HepG2 (cell line): Measurements from ENCODE around the gene SIRT7. TPM values are rescaled to one million over a fixed set of nuclear protein-coding genes. Genes with fewer than 3 reads are reported as not detected.
A peak's percentile ranks its signal among the peaks of the same experiment; 100 is the strongest.

ENCODE experiments used
- MAFF ChIP-seq: IDR thresholded peaks from 2 replicates; pipeline ENCODE4 v1.6.1; 2011; ENCODE audit warnings: low read depth, low read length, improper control_type of control experiment
- SPEN ChIP-seq: sonication (generic); formaldehyde crosslinking; IDR thresholded peaks from 2 replicates; pipeline ENCODE4 v1.5.1; 2020; ENCODE audit warnings: low read depth, mild to moderate bottlenecking, missing genetic modification reagents
- SUZ12 ChIP-seq: fragments of 150-350 bp; IDR thresholded peaks from 2 replicates; pipeline ENCODE4 v1.6.1; 2014; ENCODE audit warnings: low read depth, low read length
- XRCC5 ChIP-seq: fragments of 200-400 bp; formaldehyde crosslinking; optimal IDR thresholded peaks from 2 replicates; pipeline ENCODE3; 2017; ENCODE audit warnings: mild to moderate bottlenecking, low read length
- ZFP36L2 ChIP-seq: sonication (generic); formaldehyde crosslinking; IDR thresholded peaks from 2 replicates; pipeline ENCODE4 v1.4.0; 2020; ENCODE audit warnings: missing genetic modification reagents
- ZNF615 ChIP-seq: sonication (generic); formaldehyde crosslinking; IDR thresholded peaks from 2 replicates; pipeline ENCODE4 v1.5.0; 2020; ENCODE audit warnings: mild to moderate bottlenecking, missing genetic modification reagents, borderline replicate concordance
- polyA plus RNA-seq, 8 experiments: library from polyadenylated mRNA; depleted of rRNA in 3 of 8; stranded (reverse) in 7 of 8; unstranded in 1 of 8; fragments of >200 nt; fragmentation: Illumina TruSeq in 4 of 8; extraction: Trizol in 4 of 8; gene quantifications; 2 replicates each; pipeline versions ENCODE4 v1.2.1 to v1.2.3, GENCODE V29; 2011 to 2016; ENCODE audit warnings: low read depth in 4 of 8, missing spikeins in 1 of 8, mixed read lengths in 1 of 8; ENCODE audit not compliant: insufficient read depth in 1 of 8
- total RNA-seq, 5 experiments: library from RNA; depleted of rRNA; stranded (reverse); fragments of >200 nt; fragmentation: Illumina TruSeq; extraction: Trizol; gene quantifications; 2 replicates each; pipeline ENCODE4 v1.2.3, GENCODE V29; 2016; ENCODE audit warnings: low read depth in 1 of 5
- TF ChIP-seq, protein P1 (sequence below), 2 experiments: fragments of 450-650 bp in 1 of 2; sonication (generic) in 1 of 2; formaldehyde crosslinking in 1 of 2; IDR thresholded peaks; 2 replicates each; pipeline versions ENCODE4 v1.6.1 to v1.8.0; 2016 to 2022; ENCODE audit warnings: antibody characterized with exemption in 1 of 2, mild to moderate bottlenecking in 1 of 2, missing genetic modification reagents in 1 of 2
- TF ChIP-seq, protein P2 (sequence below), 2 experiments: sonication (generic) in 1 of 2; formaldehyde crosslinking in 1 of 2; IDR thresholded peaks; 2 replicates each; pipeline versions ENCODE4 v1.6.1 to v1.9.0; 2014 to 2022; ENCODE audit warnings: antibody characterized with exemption in 1 of 2, borderline replicate concordance in 1 of 2, inconsistent platforms in 1 of 2, low read depth in 1 of 2, missing genetic modification reagents in 1 of 2

The SIRT7 gene
- total and polyA plus RNA-seq, 2 of the 13 experiments (the other 11 are each of a cell fraction or from before 2014, with no cell fraction given): 8.3 to 24.8 TPM

DNA sequence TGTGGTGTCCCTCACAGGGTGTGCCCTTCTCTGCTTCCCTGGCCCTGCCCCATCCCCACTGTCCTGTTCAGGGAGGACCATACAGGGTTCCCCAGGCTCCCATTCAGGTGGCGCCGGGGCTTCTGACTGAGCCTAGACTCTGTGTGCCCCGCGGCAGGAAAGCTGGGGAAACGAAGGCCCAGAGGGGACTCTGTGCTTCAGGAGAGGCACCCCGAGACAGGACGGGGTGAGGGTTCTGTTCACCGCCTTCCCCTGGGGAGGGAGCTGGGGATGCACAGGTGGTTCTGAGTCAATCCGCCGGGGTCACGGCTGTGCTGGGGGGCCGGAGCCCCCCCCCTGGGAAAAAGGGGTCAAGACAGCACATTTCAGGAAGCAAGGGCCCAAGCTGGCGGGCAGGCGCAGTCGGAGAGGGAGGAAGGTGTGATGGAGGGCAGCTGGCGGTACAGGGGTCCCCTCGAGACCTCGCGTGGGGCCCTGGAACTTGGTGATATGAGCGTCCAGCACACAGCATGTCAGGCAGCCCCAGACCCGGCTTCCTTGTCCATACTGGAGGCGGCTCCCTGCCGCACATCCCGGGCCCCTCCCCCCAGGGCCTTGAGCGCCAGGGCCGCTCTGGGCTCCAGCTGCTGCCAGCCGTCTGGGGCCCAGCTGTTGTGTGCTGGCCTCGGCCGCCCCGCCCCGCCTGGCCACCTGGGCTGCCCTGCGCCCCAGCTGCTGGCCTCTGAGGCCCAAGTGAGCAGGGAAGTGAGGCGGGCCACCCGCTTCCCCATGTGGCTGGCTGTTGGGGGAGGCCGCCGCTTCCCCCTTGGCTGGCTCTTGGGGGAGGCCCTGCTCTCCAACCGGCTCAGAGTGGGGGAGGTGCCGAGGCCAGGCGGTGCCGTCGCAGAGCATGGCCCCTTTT lies 48.6 kb upstream of the SIRT7 start (continued):
- TF ChIP-seq, protein P1, sequence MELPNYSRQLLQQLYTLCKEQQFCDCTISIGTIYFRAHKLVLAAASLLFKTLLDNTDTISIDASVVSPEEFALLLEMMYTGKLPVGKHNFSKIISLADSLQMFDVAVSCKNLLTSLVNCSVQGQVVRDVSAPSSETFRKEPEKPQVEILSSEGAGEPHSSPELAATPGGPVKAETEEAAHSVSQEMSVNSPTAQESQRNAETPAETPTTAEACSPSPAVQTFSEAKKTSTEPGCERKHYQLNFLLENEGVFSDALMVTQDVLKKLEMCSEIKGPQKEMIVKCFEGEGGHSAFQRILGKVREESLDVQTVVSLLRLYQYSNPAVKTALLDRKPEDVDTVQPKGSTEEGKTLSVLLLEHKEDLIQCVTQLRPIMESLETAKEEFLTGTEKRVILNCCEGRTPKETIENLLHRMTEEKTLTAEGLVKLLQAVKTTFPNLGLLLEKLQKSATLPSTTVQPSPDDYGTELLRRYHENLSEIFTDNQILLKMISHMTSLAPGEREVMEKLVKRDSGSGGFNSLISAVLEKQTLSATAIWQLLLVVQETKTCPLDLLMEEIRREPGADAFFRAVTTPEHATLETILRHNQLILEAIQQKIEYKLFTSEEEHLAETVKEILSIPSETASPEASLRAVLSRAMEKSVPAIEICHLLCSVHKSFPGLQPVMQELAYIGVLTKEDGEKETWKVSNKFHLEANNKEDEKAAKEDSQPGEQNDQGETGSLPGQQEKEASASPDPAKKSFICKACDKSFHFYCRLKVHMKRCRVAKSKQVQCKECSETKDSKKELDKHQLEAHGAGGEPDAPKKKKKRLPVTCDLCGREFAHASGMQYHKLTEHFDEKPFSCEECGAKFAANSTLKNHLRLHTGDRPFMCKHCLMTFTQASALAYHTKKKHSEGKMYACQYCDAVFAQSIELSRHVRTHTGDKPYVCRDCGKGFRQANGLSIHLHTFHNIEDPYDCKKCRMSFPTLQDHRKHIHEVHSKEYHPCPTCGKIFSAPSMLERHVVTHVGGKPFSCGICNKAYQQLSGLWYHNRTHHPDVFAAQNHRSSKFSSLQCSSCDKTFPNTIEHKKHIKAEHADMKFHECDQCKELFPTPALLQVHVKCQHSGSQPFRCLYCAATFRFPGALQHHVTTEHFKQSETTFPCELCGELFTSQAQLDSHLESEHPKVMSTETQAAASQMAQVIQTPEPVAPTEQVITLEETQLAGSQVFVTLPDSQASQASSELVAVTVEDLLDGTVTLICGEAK (IDR thresholded peaks at IDR 0.05): no peak
- TF ChIP-seq, protein P1 (CRISPR knock-in tag; IDR thresholded peaks at IDR 0.05): peak; percentile 69; the same call in 1 of the 2 replicates
- peak; percentile 94 for TF ChIP-seq SPEN (CRISPR knock-in tag)
- peak; percentile 99 for TF ChIP-seq ZNF615 (CRISPR knock-in tag)
- TF ChIP-seq XRCC5: peak; percentile 48
- TF ChIP-seq, protein P2, sequence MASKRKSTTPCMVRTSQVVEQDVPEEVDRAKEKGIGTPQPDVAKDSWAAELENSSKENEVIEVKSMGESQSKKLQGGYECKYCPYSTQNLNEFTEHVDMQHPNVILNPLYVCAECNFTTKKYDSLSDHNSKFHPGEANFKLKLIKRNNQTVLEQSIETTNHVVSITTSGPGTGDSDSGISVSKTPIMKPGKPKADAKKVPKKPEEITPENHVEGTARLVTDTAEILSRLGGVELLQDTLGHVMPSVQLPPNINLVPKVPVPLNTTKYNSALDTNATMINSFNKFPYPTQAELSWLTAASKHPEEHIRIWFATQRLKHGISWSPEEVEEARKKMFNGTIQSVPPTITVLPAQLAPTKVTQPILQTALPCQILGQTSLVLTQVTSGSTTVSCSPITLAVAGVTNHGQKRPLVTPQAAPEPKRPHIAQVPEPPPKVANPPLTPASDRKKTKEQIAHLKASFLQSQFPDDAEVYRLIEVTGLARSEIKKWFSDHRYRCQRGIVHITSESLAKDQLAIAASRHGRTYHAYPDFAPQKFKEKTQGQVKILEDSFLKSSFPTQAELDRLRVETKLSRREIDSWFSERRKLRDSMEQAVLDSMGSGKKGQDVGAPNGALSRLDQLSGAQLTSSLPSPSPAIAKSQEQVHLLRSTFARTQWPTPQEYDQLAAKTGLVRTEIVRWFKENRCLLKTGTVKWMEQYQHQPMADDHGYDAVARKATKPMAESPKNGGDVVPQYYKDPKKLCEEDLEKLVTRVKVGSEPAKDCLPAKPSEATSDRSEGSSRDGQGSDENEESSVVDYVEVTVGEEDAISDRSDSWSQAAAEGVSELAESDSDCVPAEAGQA (IDR thresholded peaks at IDR 0.05; ENCODE audit: low read depth): 0 out of 2 replicates have a peak, but pooled peaks have one; percentile 44
- TF ChIP-seq, protein P2 (CRISPR knock-in tag; IDR thresholded peaks at IDR 0.05; ENCODE audit: borderline replicate concordance): no peak
- TF ChIP-seq ZFP36L2 (CRISPR knock-in tag): peak; percentile 58; the same call in 1 of the 2 replicates
- no peak for TF ChIP-seq SUZ12
- TF ChIP-seq MAFF: no peak
